HG03378 (cell line): ENCODE results near the gene SELENOO.

ENCODE experiments used
- ATAC-seq: cut with Tn5 transposase; IDR thresholded peaks from one replicate; pipeline ENCODE4 v1.9.1; 2021; ENCODE audit warnings: mild to moderate bottlenecking, moderate library complexity; ENCODE audit not compliant: unreplicated experiment

The SELENOO gene

GRCh38 chr22:50228366-50228765 lies 27.6 kb downstream of the SELENOO start:
- ATAC-seq = no peak

- ATAC-seq = no peak
Observed at GRCh38 chr22:50229370-50229769, 28.6 kb downstream of the SELENOO start.

- ATAC-seq = no peak
Observed at GRCh38 chr22:50232481-50233151, 31.8 kb downstream of the SELENOO start.

GRCh38 chr22:50233223-50233622 lies 32.4 kb downstream of the SELENOO start:
- no peak for ATAC-seq

GRCh38 chr22:50236731-50237409 lies 36.1 kb downstream of the SELENOO start:
- ATAC-seq = no peak

- ATAC-seq = no peak
Observed at GRCh38 chr22:50238755-50239154, 37.9 kb downstream of the SELENOO start.

GRCh38 chr22:50242406-50242949 lies 41.7 kb downstream of the SELENOO start:
- ATAC-seq = no peak

GRCh38 chr22:50243685-50244419 lies 43.0 kb downstream of the SELENOO start:
- ATAC-seq = no peak

GRCh38 chr22:50244420-50245213 lies 43.8 kb downstream of the SELENOO start, which contains the start of gene TUBGCP6:
Gene TUBGCP6 (minus strand): TSS chr22:50245023. CDS start chr22:50244459, 564 bp downstream.
- peak; percentile 54 for ATAC-seq

- no peak for ATAC-seq
Observed at GRCh38 chr22:50245214-50246072, 44.6 kb downstream of the SELENOO start.

- ATAC-seq = no peak
Observed at GRCh38 chr22:50246242-50247175, 45.7 kb downstream of the SELENOO start.

- no peak for ATAC-seq
Observed at GRCh38 chr22:50247748-50248147, 46.9 kb downstream of the SELENOO start.

GRCh38 chr22:50248196-50249081 lies 47.6 kb downstream of the SELENOO start:
- ATAC-seq = no peak

- ATAC-seq = no peak
Observed at GRCh38 chr22:50249341-50250248, 48.8 kb downstream of the SELENOO start.

GRCh38 chr22:50250249-50250554 lies 49.4 kb downstream of the SELENOO start:
- ATAC-seq = no peak

- no peak for ATAC-seq
Observed at GRCh38 chr22:50250555-50251476, 50.0 kb downstream of the SELENOO start, which contains the start of gene HDAC10. Gene HDAC10 (minus strand): TSS chr22:50251265. CDS start chr22:50251032, 233 bp downstream.
